ENCODE results near the gene XRCC3. TPM values are rescaled to one million over a fixed set of nuclear protein-coding genes. Genes with fewer than 3 reads are reported as not detected.

Gene XRCC3
- total and polyA plus RNA-seq, 10 of the 15 experiments (the other 5 are each of a cell fraction or from before 2014, with no cell fraction given), result 0.37 to 52.0 (median 26.8) TPM

DNA sequence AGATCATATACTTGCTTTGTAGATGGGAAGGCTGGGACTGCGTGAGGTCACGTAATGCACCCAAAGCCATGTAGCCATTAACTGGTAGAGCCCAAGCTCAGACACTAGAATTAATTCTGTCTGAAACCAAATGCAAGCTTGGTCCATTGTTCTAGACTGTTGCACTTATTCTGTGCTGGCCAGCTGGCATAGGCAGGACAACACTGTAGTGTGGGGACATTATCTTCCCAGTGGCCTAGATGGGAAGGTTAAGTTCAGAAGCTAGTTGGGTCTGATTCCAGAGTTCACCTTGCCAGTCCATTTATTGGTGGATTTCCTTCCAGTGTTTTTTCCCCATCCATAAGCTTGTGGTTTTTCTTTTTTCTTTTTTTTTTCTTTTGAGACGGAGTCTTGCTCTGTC is 47.1 kb downstream of the XRCC3 start (continued):
- TF ChIP-seq, protein P1, sequence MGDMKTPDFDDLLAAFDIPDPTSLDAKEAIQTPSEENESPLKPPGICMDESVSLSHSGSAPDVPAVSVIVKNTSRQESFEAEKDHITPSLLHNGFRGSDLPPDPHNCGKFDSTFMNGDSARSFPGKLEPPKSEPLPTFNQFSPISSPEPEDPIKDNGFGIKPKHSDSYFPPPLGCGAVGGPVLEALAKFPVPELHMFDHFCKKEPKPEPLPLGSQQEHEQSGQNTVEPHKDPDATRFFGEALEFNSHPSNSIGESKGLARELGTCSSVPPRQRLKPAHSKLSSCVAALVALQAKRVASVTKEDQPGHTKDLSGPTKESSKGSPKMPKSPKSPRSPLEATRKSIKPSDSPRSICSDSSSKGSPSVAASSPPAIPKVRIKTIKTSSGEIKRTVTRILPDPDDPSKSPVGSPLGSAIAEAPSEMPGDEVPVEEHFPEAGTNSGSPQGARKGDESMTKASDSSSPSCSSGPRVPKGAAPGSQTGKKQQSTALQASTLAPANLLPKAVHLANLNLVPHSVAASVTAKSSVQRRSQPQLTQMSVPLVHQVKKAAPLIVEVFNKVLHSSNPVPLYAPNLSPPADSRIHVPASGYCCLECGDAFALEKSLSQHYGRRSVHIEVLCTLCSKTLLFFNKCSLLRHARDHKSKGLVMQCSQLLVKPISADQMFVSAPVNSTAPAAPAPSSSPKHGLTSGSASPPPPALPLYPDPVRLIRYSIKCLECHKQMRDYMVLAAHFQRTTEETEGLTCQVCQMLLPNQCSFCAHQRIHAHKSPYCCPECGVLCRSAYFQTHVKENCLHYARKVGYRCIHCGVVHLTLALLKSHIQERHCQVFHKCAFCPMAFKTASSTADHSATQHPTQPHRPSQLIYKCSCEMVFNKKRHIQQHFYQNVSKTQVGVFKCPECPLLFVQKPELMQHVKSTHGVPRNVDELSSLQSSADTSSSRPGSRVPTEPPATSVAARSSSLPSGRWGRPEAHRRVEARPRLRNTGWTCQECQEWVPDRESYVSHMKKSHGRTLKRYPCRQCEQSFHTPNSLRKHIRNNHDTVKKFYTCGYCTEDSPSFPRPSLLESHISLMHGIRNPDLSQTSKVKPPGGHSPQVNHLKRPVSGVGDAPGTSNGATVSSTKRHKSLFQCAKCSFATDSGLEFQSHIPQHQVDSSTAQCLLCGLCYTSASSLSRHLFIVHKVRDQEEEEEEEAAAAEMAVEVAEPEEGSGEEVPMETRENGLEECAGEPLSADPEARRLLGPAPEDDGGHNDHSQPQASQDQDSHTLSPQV (IDR thresholded peaks at IDR 0.05), result no peak
- TF ChIP-seq ETV6 (conservative IDR thresholded peaks at IDR 0.05 in 1 of 2, IDR thresholded peaks at IDR 0.05 in 1 of 2; ENCODE audit: borderline replicate concordance in 1 of 2, low read depth in 1 of 2) (no peak), SUZ12 (IDR thresholded peaks at IDR 0.05; ENCODE audit: unreplicated experiment) (no peak)

DNA sequence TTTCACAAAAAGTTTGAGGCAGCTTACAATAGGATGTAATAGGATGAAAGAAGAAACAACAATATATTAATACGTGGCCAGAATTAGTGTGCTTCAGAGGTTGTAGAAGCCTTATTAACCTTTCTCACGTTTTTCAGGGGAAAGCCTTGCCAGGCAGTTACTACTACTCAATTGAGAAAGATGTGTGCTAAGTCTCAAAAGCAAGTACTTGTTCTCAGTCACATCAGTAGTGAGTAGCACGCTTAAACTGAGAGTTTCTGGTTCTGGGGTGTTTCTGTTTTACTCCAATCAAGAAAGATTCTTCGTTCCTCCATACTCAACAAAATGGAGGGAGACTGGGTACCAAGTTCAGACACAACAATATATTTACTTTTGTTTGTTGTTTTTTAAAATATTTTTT is 47.6 kb downstream of the XRCC3 start:
- H4K20me1 ChIP-seq (ENCODE audit: control insufficient read depth, insufficient read depth), result no peaks in the 10 kb centered on the region
- H3K9ac ChIP-seq (ENCODE audit: control insufficient read depth, insufficient read depth, low read length), result no peak overlapping the region
- TF ChIP-seq NFIC (IDR thresholded peaks at IDR 0.05; ENCODE audit: low read depth, low read length), result no peak
- TF ChIP-seq RBBP5 (conservative IDR thresholded peaks at IDR 0.05), result no peak
- no peak for TF ChIP-seq CHD2 (IDR thresholded peaks at IDR 0.05; ENCODE audit: borderline replicate concordance, low read depth, low read length)
- ChIA-PET POLR2A (no interaction called here), SMC1A (ENCODE audit: uncharacterized antibody, unreplicated experiment) (no interaction called here), RAD21 (ENCODE audit: unreplicated experiment) (no interaction called here), CTCF (interaction anchor here (1.1 kb wide), 1 partner anchor 12 kb away, joined by 3 read pairs; no protein-coding TSS in a partner anchor)
- no peak for DNase-seq (ENCODE audit: low read depth, low spot score)
- no peaks in the 10 kb centered on the region for H3K27me3 ChIP-seq (replicated peaks in 1 of 2; ENCODE audit: control insufficient read depth in 2 of 2, insufficient read depth in 2 of 2, low read length in 1 of 2)
- no TSS peak for BruUV-seq (replicated peaks)
- in situ Hi-C loops (cut with MboI) (no loop called here), intact Hi-C loops (cut with micrococcal nuclease; ENCODE audit: unreplicated experiment) (no loop called here)
- ATAC-seq, result no peak
- peaks cover 11 to 28% of the 10 kb centered on the region in 2 experiments for H3K36me3 ChIP-seq (ENCODE audit: control insufficient read depth in 2 of 2, insufficient read depth in 2 of 2, low read length in 1 of 2)
- 45% methylated on average over 4 of the region's 4 CpGs for WGBS (ENCODE audit: insufficient coverage, insufficient replicate concordance, low lambda C conversion rate, missing lambda C conversion rate)
- no peak overlapping the region for H3K27ac ChIP-seq (ENCODE audit: control insufficient read depth, insufficient read depth)
- H2AFZ ChIP-seq (ENCODE audit: control insufficient read depth, low read depth, low read length), result no peak overlapping the region
- no peak overlapping the region for H3K4me2 ChIP-seq (ENCODE audit: control insufficient read depth, insufficient read depth)
- no peaks in the 10 kb centered on the region for H3K4me1 ChIP-seq (ENCODE audit: control insufficient read depth, insufficient read depth, low read length)
- no peak for FAIRE-seq
- no peaks in the 10 kb centered on the region for H3K9me3 ChIP-seq (replicated peaks; ENCODE audit: control insufficient read depth, insufficient read depth, low read length)
- H3K4me3 ChIP-seq, result no peak overlapping the region
- no peaks in the 10 kb centered on the region for H3K79me2 ChIP-seq (ENCODE audit: control insufficient read depth, insufficient read depth, low read length)
